ENCODE measurements around the gene SEM1.
"Not testable (repeated sequence)": the region's sequence is repeated elsewhere in the genome, so short reads cannot be mapped to it uniquely, and the experiment has no call there.

GRCh38 chr7:96662151-96662550 is 47.5 kb downstream of the SEM1 start:
- not testable (repeated sequence) for TF ChIP-seq POLR2AphosphoS5 (IDR thresholded peaks at IDR 0.05; ENCODE audit: insufficient read depth, low read depth, low read length); CTCF (IDR thresholded peaks at IDR 0.05; ENCODE audit: extremely low read depth in 1 of 2, insufficient read depth in 1 of 2, low read depth in 1 of 2, low read length in 2 of 2)
